ENCODE measurements around the gene C3orf20. TPM values are rescaled to one million over a fixed set of nuclear protein-coding genes. Genes with fewer than 3 reads are reported as not detected.

The C3orf20 gene
- total and polyA plus RNA-seq, 2 of the 13 experiments (the other 11 are each of a cell fraction or from before 2014, with no cell fraction given): 0.03 to 0.04 TPM

Other genes with a start within 250 kb of the C3orf20 start
- gene GRIP2, start 134.8 kb upstream of the C3orf20 start, total RNA-seq (2016; rRNA removed; fragmentation: Illumina TruSeq; extraction: Trizol): 0.08 and 0.24 TPM in 2 replicates
- 0.11 and 0.14 TPM in 2 replicates for gene GRIP2, start 134.8 kb upstream of the C3orf20 start, polyA plus RNA-seq (2011; rRNA removed)
- gene CCDC174, start 23.4 kb upstream of the C3orf20 start, total RNA-seq (2016; rRNA removed; fragmentation: Illumina TruSeq; extraction: Trizol): 11.0 and 12.4 TPM in 2 replicates
- 4.5 and 5.4 TPM in 2 replicates for gene CCDC174, start 23.4 kb upstream of the C3orf20 start, polyA plus RNA-seq (2011; rRNA removed)
- not detected in 2 replicates for gene FGD5, start 143.8 kb downstream of the C3orf20 start, total RNA-seq (2016; rRNA removed; fragmentation: Illumina TruSeq; extraction: Trizol)
- 0.17 TPM in 1 of 2 replicates, not detected in the other for gene FGD5, start 143.8 kb downstream of the C3orf20 start, polyA plus RNA-seq (2011; rRNA removed)

Data from HepG2 (cell line).